ENCODE results near the gene ADAMTS17. TPM values are rescaled to one million over a fixed set of nuclear protein-coding genes. Genes with fewer than 3 reads are reported as not detected.
A peak's percentile ranks its signal among the peaks of the same experiment; 100 is the strongest.

ADAMTS17 gene
- total and polyA plus RNA-seq, 8 donors, result 0.31 to 14.3 (median 6.3) TPM

- intact Hi-C loops (cut with DNase I; ENCODE audit: low total_unique reads), result loop anchor here (10.0 kb wide), 1 partner anchor 401 kb away; no protein-coding TSS in a partner anchor
Observed at GRCh38 chr15:100335335-100335999, 6.3 kb downstream of the ADAMTS17 start.

GRCh38 chr15:100334905-100335304 lies 6.9 kb downstream of the ADAMTS17 start:
- Histone ChIP-seq H3K27me3 (peaks cover 0 to 5% (median 2%) of the 10 kb centered on the region in 3 donors), H3K4me3 (no peak overlapping the region), H3K36me3 (peaks cover 0 to 3% (median 0%) of the 10 kb centered on the region in 4 donors), H3K27ac (no peak overlapping the region), H3K9me3 (no peaks in the 10 kb centered on the region), H3K4me1 (peaks cover 0 to 14% (median 4%) of the 10 kb centered on the region in 4 donors)
- TF ChIP-seq POLR2AphosphoS5 (IDR thresholded peaks at IDR 0.05), result no peak
- TF ChIP-seq POLR2A (IDR thresholded peaks at IDR 0.05), result no peak
- TF ChIP-seq CTCF (IDR thresholded peaks at IDR 0.05), result no peak
- TF ChIP-seq EP300 (IDR thresholded peaks at IDR 0.05), result no peak
- no peak for DNase-seq
- intact Hi-C loops (cut with DNase I; ENCODE audit: low total_unique reads), result loop anchor here (10.0 kb wide), 1 partner anchor 400 kb away; no protein-coding TSS in a partner anchor
- 69 to 87% (median 81%) methylated on average over 10 to 11 of the region's 11 CpGs for WGBS, 5 donors

More at GRCh38 chr15:100335335-100335999, 6.3 kb downstream of the ADAMTS17 start:
- no peaks in the 10 kb centered on the region for H3K36me3 ChIP-seq
- TF ChIP-seq POLR2A (IDR thresholded peaks at IDR 0.05) (no peak), CTCF (IDR thresholded peaks at IDR 0.05) (no peak), EP300 (IDR thresholded peaks at IDR 0.05) (no peak), POLR2AphosphoS5 (IDR thresholded peaks at IDR 0.05) (no peak)
- peaks cover 0 to 11% (median 8%) of the 10 kb centered on the region in 3 donors for H3K27me3 ChIP-seq
- H3K9me3 ChIP-seq, result no peaks in the 10 kb centered on the region
- DNase-seq, result peak in 1 of 2 donors; percentile 30
- peaks cover under 1 to 19% (median 7%) of the 10 kb centered on the region in 4 donors for H3K4me1 ChIP-seq
- 65 to 76% (median 71%) methylated on average over 9 of the region's 9 CpGs for WGBS, 5 donors
- no peak overlapping the region for H3K4me3 ChIP-seq
- no peak overlapping the region for H3K27ac ChIP-seq

GRCh38 chr15:100334456-100334855 lies 7.3 kb downstream of the ADAMTS17 start:
- WGBS, 5 donors, result 86 to 94% (median 93%) methylated on average over 19 of the region's 19 CpGs
- intact Hi-C loops (cut with DNase I; ENCODE audit: low total_unique reads), result loop anchor here (10.0 kb wide), 1 partner anchor 400 kb away; no protein-coding TSS in a partner anchor
- peaks cover 0 to under 1% (median 0%) of the 10 kb centered on the region in 3 donors for H3K27me3 ChIP-seq

More at GRCh38 chr15:100334456-100334855, 7.3 kb downstream of the ADAMTS17 start:
- DNase-seq, result no peak
- Histone ChIP-seq H3K4me3 (no peak overlapping the region), H3K4me1 (peaks cover 0 to 9% (median 4%) of the 10 kb centered on the region in 4 donors), H3K36me3 (peaks cover 0 to 3% (median 0%) of the 10 kb centered on the region in 4 donors), H3K27ac (no peak overlapping the region), H3K9me3 (no peaks in the 10 kb centered on the region)
- TF ChIP-seq EP300 (IDR thresholded peaks at IDR 0.05) (no peak), POLR2A (IDR thresholded peaks at IDR 0.05) (no peak), POLR2AphosphoS5 (IDR thresholded peaks at IDR 0.05) (no peak), CTCF (IDR thresholded peaks at IDR 0.05) (no peak)
